ENCODE data around the gene C4orf36. TPM values are rescaled to one million over a fixed set of nuclear protein-coding genes. Genes with fewer than 3 reads are reported as not detected.
"Not testable (repeated sequence)": the region's sequence is repeated elsewhere in the genome, so short reads cannot be mapped to it uniquely, and the experiment has no call there.

C4orf36 gene
- total RNA-seq, 1 experiment from 2014 or later, result 0.12 TPM

DNA sequence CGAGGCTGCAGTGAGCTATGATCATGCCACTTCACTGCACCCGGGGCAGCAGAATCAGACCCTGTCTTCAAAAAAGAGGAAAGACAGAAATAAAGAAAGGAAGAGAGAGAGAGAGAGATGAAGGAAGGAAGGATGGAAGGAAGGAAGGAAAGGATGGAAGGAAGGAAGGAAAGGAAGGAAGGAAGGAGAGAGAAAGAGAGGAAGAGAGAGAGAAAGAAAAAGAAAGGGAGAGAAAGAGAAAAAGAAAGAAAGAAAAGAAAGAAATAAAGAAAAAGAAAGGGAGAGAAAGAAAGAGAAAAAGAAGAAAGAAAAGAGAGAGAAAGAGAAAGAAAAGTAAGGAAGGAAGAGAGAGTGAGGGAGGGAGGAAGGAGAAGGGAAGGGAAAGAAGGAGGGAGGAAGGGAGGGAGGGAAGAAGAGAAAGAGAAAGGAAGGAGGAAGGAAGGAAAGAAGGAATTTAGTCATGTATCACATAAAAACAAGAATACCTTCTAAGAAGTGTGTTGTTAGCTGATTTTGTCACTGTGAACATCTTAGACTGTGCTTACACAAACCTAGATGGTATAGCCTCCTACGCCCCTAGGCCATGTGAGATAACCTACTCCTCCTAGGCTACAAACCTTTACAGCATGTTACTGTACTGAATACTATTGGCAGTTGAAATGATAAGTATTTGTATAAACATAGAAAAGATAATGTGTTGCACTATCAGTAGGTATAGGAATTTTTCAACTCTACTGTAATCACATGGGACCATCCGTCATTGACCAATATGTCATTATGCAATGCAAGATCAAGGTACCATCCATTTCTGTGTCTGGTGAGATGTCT lies 25.2 kb upstream of the C4orf36 start:
- no peak for DNase-seq (ENCODE audit: low read depth)

- no peak for DNase-seq (ENCODE audit: low read depth)
Measured at GRCh38 chr4:86916392-86916791, 24.2 kb upstream of the C4orf36 start.

- peak; percentile 28 for DNase-seq (ENCODE audit: low read depth)
Measured at GRCh38 chr4:86910820-86911684, 18.8 kb upstream of the C4orf36 start.

GRCh38 chr4:86910369-86910768 lies 18.1 kb upstream of the C4orf36 start:
- no peak for DNase-seq (ENCODE audit: low read depth)

GRCh38 chr4:86909546-86910295 lies 17.5 kb upstream of the C4orf36 start:
- DNase-seq (ENCODE audit: low read depth), result no peak

GRCh38 chr4:86908251-86908657 lies 16.0 kb upstream of the C4orf36 start:
- no peak for DNase-seq (ENCODE audit: low read depth)

GRCh38 chr4:86901864-86902263 lies 9.6 kb upstream of the C4orf36 start:
- DNase-seq (ENCODE audit: low read depth), result no peak

- peak; percentile 27 for DNase-seq (ENCODE audit: low read depth)
Measured at GRCh38 chr4:86898562-86898961, 6.3 kb upstream of the C4orf36 start.

- no peak for DNase-seq (ENCODE audit: low read depth)
Measured at GRCh38 chr4:86896596-86896995, 4.4 kb upstream of the C4orf36 start.

DNA sequence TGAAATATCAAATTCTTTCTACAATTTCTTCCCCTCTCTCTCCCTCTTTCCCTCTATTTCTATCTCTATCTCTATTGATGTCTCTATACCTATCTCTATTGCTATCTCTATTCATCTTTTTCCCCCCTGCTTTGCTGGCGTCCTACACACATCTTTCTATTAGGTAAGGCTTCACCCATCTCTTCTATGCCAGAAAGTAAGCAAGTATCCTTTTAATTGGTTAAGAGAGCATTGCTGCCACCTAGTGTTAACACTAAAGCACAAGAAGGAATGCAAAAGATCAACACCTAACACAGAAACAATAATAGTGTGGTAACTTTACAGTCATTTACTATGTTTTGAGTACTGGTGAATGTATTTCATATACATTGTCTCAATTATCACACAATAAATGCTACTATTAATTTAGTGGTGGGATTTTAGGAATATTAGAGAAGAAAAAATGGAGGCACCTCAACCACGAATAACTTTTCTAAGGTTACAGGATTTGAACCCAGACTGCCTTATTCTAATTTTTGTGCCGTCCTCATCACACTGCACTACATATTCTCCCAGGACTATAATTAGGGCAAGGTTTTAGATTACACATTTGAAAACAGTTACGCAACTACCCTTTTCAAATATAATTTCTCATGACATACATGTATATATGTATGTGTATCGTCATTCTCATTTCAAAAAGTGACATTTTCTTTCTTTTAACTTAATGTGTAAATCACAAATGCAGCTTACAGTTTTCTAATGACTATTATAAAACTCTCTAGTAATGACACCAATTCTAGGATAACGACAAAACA lies 3.7 kb upstream of the C4orf36 start:
- DNase-seq (ENCODE audit: low read depth), result peak; percentile 72

GRCh38 chr4:86894455-86894854 lies 2.2 kb upstream of the C4orf36 start:
- DNase-seq (ENCODE audit: low read depth), result peak; percentile 64

GRCh38 chr4:86893136-86893535 lies 914 bp upstream of the C4orf36 start:
- DNase-seq (ENCODE audit: low read depth), result no peak

- peak; percentile 18 for DNase-seq (ENCODE audit: low read depth)
Measured at GRCh38 chr4:86892636-86892960, 376 bp upstream of the C4orf36 start.

DNA sequence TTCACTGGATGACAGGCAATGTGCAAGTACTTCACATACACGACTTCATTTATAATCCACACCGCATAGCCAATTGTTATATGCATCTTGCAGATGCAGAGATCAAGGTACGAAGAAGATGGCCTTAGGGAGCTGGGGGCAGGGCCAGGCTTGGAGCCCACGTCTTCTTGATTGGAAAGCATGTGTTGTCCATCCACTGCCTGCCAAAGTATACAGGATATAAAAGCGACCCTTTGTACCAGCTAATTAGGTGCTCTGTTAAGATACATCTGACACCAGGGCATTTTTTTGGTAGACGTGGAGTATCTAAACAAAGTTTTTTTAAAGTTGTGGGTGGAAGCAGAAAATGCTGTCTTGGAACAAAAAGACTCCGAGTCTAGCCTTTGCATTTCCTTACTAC lies 1.4 kb downstream of the C4orf36 start:
- no peak for DNase-seq (ENCODE audit: low read depth)

DNA sequence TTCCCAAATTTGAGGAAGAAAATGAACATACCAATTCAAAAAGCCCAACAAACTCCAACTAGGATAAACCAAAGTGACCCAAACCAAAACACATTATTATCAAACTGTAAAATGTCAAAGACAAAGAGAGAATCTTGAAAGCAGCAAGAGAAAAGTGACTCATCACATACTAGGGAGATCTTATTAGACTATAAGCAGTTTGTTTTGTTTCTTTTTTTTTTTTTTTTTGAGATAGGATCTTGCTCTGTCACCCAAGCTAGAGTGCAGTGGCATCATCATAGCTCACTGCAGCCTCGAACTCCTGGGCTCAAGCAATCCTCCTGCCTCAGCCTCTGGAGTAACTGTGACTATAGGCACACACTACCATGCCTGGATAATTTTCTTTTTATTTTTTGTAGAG lies 12.6 kb downstream of the C4orf36 start:
- DNase-seq (ENCODE audit: low read depth), result no peak

GRCh38 chr4:86878640-86879039 lies 13.6 kb downstream of the C4orf36 start:
- DNase-seq (ENCODE audit: low read depth), result no peak

DNA sequence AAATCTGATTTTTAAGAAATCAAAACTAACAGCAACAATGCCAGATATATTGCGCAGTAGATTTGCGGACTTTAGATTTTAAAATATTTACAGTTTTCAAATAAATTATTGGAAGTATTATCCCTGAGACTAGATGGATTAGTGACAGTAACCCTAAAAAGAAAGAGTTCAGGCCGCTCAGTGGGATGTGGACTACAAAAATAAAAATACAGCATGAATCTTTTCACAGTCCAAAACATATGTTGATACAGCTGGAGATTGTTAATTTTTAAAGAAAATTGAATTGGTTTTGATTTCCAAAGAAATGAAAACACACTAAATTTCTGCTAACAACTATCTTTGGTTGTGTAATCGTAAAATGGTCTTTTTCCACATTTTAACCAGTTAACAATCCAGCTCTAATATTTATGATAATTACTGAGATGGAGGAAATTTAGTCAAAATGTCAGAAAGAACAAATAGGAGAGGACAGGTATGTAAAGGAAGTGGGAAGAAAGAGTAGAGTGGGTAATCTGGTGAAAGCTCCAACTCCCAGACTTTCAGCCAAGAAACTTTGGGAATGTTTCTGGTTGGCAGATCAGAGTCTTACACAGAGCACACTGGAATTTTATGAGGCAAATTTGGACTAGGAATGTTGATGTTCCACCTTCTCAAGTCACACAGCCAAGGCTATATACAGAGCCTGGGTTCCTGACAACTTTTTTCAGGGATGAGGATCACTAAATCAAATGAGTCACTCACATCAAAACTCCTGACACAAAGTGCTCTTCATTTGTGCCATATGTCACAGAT lies 15.1 kb downstream of the C4orf36 start:
- no peak for DNase-seq (ENCODE audit: low read depth)

- DNase-seq (ENCODE audit: low read depth), result not testable (repeated sequence)
Measured at GRCh38 chr4:86875436-86875835, 16.8 kb downstream of the C4orf36 start.

DNA sequence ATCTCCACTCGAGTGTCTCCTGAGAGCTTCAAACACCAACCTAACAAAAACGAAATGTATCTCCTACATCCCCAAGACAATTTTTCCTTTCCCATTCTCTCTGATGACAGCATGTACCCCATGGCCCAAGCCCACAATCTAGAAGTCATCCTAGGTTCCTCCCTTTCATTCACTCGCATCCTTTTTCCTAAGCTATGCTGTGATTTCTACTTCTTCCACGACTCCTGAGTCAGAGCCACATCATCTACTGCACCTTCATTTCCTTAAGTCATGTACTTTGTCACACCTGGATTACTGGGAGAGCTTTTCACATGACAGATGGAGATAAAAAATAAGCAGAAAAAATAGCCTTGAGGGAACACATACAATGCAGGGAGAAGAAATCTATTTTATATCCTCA lies 20.1 kb downstream of the C4orf36 start:
- DNase-seq (ENCODE audit: low read depth), result no peak

GRCh38 chr4:86870442-86871069 lies 21.7 kb downstream of the C4orf36 start:
- no peak for DNase-seq (ENCODE audit: low read depth)

Measured in M059J (cell line).